GM12873 (cell line): ENCODE measurements around the gene LAMC1.
A peak's percentile ranks its signal among the peaks of the same experiment; 100 is the strongest.

Experiments
- CTCF ChIP-seq: IDR thresholded peaks from 2 replicates; pipeline ENCODE4 v1.5.1; 2012; ENCODE audit warnings: low read depth, mild to moderate bottlenecking, moderate library complexity, low read length, control low read depth; ENCODE audit not compliant: insufficient read depth; ENCODE audit errors: missing control alignments

LAMC1 gene

DNA sequence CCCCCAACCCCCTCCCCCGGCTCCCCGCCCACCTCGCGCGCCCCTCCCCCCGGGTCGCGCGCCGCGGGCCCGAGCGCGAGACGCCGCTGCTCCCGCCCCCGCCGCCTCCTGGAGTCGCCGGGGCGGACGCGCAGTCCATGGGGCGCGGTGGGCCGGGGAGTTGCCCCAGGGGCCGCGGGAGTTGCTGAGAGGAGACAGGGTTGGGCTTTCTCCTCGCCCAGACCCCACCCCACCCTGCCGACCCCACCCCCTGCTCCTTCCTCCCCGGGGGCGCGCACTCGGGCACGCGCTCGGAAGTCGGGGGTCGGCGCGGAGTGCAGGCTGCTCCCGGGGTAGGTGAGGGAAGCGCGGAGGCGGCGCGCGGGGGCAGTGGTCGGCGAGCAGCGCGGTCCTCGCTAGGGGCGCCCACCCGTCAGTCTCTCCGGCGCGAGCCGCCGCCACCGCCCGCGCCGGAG is at the start of gene LAMC1:
TSS of gene LAMC1 (plus strand) at position 275 of the 455 bp plus-strand sequence. CDS start 297 bp downstream, outside the sequence.
- TF ChIP-seq CTCF = peak; percentile 9

DNA sequence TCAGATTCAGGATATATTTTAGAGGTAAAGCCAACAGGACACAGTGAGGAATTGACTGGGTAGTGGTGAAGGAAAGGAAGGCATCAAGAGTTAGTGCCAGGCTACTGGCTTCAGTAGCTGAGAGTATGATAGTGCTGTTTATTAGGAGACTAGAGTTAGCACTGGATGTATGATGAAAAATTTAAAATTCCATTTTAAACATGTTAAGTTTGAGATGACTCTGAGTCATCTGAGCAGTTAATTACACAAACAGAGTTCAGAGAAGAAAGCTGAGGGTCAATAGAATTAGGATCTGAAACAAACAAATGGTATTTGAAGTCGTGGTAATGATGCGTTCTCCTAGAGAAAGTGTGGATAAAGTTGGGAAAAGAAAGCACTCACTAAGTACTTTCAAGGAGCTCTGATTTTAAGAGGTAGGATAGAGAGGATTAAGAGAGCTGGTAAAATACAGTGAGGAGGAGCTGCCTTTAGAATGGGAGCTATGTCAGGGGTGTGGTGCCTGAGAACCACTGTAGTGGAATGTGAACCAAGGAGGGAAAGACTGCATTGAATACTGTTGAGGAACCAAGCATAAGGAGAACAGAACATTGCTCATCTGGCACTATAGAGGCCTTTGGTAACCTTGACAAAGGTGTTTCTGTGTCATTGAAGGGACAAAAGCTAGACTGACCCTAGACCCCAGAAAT is 48.6 kb upstream of the LAMC1 start:
- no peak for TF ChIP-seq CTCF

DNA sequence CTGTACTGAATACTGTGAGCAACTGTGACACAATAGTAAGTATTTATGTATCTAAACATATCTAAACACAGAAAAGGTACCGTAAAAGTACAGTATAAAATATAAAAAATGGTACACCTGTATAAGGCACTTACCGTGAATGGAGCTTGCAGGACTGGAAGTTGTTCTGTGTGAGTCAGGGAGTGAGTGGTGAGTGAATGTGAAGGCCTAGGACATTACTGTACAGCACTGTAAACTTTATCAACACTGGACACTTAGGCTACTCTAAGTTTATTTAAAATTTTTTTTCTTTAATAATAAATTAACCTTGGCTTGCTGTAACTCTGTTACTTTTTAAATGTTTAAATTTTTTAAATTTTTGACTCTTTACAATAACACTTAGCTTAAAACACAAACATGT is 45.7 kb upstream of the LAMC1 start:
- TF ChIP-seq CTCF = no peak

DNA sequence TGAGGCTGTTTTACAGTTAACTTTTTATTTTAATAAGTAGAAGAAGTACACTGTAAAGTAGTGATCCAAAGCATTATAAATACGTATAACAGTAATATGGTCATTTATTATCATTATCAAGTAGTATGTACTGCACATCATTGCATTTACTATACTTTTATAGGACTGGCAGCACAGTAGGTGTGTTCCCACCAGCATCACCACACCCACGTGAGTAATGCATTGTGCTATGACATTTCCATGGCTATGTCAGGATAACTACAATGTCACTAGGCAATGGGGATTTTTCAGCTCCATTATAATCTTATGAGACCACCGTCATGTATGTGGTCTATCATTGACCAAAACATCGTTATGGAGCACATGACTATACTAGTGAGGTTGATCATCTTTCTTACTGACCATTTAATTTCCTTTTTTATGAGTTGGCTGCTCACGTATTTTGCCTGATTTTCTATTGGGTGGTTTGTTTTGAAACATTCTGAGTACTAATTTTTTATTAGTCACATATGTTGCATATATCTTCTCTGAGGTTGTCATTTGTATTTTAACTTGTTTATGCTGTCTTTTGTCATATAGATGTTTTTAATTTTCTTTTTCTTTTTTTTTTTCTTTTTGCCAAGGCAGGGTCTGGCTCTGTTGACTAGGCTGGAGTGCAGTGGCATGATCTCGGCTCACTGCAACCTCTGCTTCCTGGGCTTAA is 44.9 kb upstream of the LAMC1 start:
- no peak for TF ChIP-seq CTCF

GRCh38 chr1:182984138-182984537 is 39.1 kb upstream of the LAMC1 start:
- no peak for TF ChIP-seq CTCF

DNA sequence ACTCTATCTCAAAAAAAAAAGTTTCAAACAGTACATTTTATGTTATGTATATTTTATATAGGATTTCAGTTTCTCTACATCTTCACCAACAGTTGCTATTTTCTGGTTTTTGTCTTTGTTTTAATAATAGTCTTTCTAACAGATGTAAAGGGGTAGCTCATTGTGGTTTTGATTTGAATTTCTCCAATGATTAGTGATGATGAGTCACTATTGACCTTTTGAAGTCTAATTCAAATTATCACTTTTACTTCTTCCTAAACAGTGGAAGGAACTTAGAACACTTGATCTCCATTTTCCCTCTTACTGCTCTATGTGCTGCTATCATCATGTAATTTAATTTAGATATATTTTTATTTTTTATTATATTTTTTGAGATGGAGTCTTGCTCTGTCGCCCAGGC is 38.6 kb upstream of the LAMC1 start:
- no peak for TF ChIP-seq CTCF

- TF ChIP-seq CTCF = no peak
Observed at GRCh38 chr1:182985876-182986275, 37.3 kb upstream of the LAMC1 start.
